ENCODE data around the gene BMP6.
"Not testable (repeated sequence)": the region's sequence is repeated elsewhere in the genome, so short reads cannot be mapped to it uniquely, and the experiment has no call there.

Gene BMP6

DNA sequence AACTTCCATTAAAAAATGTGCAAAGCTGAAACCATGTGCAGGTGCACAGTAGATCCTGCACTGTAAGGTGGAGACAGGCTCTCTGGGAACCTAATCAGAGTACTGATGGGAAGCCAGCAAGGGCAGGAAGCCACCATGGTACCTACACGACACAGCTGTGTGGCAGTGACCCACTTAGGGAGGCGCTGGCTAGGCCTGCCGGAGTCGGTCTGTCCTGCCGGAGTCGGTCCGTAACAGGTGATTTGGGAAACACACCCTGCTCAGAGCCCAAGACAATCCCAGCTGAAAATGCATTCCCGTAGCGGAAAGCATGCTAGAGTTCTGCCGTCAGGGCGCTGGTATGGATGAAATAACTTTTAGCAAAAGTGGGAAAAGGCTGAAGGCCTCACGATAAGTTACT, 167.4 kb downstream of the BMP6 start:
- no peak for DNase-seq
- intact Hi-C loops (cut with DNase I), result no loop called here

DNA sequence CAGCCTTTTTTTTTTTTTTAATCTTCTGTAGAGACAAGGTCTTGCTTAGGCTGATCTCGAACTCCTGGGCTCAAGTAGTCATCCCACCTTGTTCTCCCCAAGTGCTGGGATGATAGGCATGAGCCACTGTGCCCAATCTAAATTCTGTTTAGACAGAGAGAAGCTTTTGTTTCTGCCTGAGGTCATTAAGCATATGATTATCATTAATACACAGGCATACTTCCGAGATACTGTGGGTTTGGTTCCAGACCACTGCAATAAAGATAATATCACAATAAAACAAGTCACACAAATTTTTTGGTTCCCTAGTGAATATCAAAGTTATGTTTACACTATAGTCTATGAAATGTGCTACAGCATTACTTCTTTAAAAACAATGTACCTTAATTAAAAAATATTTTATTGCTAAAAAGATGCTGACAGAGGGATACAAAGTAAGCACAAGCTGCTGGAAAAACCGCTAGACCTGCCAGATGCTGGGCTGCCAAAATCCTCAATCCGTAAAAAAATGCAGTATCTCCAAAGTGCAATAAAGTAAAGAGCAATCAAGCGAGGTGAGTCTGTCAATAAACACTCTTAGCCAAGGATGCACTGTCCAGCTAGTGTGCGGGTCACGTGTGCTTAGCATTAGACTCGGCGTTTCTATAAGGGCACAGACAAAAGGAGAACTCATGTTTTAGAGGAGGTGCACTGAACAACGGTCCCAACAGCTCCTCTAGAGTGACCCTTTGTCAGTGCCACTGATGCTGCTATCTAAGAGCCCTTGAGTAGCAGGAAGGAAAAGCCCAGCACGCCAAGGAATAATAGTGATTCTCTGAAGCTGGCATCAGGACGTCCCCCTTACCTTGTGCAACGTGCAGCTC, 168.6 kb downstream of the BMP6 start:
- intact Hi-C loops (cut with DNase I), result no loop called here
- no peak for DNase-seq

GRCh38 chr6:7895125-7895423, 169.2 kb downstream of the BMP6 start:
- intact Hi-C loops (cut with DNase I), result no loop called here
- DNase-seq, result no peak

DNA sequence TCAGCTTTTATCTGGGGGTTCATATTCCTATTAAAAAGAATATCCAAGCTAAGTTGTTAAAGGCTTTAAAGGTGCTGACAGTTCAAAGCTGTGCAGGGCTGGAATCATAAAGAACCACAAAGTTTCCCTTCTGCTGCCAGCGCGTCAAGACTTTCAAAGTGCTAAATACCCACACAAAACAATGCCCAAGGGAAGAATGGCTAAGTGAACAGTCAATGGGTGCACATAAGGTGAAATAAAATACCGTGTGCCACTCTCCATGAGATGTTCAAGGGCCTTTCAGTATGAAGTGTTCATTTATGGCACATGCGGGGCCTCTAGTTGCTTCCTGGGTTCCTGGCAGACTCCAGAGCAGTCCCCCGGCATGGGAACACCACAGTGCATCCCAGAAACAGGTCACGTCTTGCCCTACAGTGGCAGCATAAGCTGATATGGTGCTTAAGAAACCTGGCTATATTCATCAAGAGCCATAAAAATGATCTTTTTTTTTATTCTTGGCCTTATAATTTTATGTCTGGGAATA, 170.6 kb downstream of the BMP6 start:
- DNase-seq, result no peak
- intact Hi-C loops (cut with DNase I), result no loop called here

DNA sequence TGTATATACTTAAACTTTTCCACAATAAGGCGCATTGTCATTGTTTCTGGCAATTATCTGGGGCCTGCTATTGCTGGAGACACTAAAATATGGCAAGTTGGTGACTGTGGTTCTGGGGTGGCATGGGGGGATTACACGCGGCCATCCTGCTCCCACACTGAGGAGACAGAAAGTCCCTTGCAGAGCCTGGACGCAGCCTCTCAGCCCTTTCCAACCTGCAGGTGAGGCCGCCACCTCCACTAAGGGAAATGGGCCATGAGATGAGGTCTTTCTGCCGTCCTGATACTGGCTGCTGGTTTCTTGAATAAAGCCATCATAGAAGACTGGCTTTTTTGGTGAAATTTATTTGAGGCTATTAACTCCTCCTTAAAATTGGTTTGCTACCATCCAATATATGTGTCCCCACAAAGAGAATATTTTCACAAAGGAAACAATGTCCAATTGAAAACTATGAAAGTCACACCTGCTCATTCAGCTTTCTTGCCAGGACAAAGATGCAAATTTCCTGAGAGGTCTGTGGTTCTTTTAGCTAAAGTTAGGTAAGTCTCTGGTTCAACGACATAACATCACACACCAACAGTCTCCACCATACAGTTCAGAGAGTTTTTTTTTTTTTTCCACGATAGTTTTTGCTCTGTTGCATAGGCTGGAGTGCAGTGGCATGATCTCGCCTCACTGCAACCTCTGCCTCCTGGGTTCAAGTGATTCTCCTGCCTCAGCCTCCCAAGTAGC, 171.7 kb downstream of the BMP6 start:
- intact Hi-C loops (cut with DNase I), result no loop called here
- DNase-seq, result no peak

DNA sequence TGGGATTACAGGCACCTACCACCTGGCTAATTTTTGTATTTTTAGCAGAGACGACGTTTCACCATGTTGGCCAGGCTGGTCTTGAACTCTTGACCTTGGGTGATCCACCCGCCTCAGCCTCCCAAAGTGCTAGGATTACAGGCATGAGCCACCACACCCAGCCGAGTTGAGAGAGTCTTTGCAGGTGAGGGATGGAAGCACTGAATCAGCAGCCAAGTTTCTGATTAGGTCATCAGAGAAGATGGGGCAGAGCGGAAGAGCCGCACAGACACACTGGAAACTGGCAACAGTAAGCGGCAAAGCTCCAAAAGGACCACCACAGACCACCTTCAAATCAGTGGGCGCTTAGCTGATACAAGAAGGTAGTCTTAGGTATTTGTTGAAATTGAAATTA, 172.3 kb downstream of the BMP6 start:
- DNase-seq; intact Hi-C loops (cut with DNase I): not testable (repeated sequence)

DNA sequence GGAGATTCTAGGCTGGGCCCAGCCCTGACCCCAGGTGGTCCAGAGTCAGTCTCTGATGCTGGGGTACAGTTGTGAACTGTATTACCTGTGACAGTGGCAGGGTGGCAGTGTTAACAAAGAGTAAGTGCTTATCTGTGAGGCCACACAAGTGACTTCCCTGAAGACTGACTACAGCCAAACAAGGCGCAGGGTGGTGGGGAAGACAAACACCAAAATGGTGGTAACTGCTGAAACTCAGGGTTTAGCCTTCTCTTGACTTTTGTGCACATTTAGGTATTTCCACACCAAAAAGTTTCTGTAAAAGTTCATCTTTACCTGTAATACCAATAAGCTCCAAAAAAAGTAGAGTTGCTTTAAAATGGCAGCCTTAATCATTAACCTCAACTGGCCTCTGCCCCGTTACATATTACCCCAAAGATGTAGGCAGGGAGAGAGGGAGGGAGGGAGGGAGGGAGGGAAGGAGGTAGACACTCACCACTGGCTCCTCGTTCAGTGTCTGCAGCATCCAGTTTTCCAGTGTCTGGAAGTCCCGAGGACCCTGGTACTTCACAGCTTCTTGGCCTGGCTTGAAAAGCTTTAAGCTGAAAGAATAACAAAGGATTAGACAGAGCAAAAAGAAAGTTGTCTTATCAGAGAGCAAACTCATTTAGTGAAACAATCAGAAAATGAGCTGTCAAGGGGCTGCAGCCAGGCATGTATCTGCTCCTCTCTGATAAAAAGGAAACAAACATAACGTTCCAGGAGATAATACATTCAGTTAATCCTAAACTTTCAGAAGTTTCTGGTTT, 173.4 kb downstream of the BMP6 start:
- intact Hi-C loops (cut with DNase I), result no loop called here
- peak in 27 of 42 donors; percentile 13 to 70 (median 35) for DNase-seq

DNA sequence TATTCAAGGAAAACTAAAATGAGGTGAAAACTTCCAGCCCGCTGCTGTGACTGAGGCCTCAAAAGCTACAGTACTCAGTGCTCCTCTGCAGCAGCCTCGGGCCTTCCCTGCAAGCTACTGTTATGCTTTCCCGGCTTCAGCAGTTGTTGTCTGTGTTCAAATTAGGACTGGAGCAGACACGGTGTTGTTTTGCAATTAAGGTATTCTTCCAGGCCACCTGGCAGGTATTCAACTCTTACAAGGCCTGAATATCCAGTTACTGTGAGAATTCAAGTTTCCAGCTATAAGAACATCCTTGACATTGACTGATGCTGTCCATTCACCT, 174.0 kb downstream of the BMP6 start:
- intact Hi-C loops (cut with DNase I), result no loop called here

GRCh38 chr6:7900621-7901020, 174.7 kb downstream of the BMP6 start:
- intact Hi-C loops (cut with DNase I), result no loop called here

More for the DNA sequence above, 174.0 kb downstream of the BMP6 start:
- DNase-seq, result no peak

DNA sequence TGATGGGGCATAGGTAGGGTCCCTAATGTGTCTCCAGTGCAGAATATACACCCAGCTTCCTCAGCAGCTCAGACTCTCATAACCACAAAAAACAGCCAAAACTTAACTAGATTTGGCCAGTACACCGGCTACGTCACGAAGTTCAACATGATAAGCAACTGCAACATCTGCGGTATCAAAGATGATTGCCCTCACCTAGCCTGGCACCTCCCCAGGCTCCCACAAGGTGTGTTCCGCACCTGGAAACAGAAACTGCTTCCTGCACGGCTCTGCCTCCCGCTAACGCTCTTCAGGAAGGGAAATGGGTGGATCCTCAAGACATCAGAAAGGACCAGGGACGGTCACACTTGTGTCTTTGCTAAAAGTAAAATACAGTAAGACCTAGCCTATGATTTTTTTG, 175.2 kb downstream of the BMP6 start:
- intact Hi-C loops (cut with DNase I), result no loop called here
- no peak for DNase-seq

More at GRCh38 chr6:7900621-7901020, 174.7 kb downstream of the BMP6 start:
- DNase-seq, result no peak

DNA sequence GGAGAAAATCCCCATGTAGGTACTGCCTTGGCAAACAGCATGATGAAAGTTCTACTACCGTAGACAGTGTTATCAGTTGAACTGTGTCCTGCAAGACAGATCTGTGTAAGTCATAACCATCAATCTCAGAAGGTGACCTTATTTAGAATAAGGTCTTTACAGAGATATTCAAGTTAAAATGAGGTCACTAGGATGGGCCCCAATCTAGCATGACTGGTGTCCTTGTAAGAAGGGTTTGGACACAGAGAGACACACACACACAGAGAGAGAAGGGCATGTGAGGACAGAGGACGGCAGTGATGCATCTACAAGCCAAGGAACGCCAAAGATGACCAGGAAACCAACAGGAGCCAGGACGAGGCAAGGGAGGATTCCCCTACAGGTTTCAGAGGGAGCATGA, 175.9 kb downstream of the BMP6 start:
- intact Hi-C loops (cut with DNase I), result no loop called here
- no peak for DNase-seq

- DNase-seq, result no peak
- intact Hi-C loops (cut with DNase I), result no loop called here
These were observed 176.3 kb downstream of the BMP6 start for GRCh38 chr6:7902221-7902620.

- no peak for DNase-seq
- intact Hi-C loops (cut with DNase I), result no loop called here
These were observed 177.0 kb downstream of the BMP6 start for GRCh38 chr6:7902867-7903266.

- intact Hi-C loops (cut with DNase I), result no loop called here
- DNase-seq, result no peak
These were observed 177.8 kb downstream of the BMP6 start for GRCh38 chr6:7903673-7904072.

GRCh38 chr6:7904654-7905319, 178.9 kb downstream of the BMP6 start:
- no peak for DNase-seq
- intact Hi-C loops (cut with DNase I), result no loop called here

DNA sequence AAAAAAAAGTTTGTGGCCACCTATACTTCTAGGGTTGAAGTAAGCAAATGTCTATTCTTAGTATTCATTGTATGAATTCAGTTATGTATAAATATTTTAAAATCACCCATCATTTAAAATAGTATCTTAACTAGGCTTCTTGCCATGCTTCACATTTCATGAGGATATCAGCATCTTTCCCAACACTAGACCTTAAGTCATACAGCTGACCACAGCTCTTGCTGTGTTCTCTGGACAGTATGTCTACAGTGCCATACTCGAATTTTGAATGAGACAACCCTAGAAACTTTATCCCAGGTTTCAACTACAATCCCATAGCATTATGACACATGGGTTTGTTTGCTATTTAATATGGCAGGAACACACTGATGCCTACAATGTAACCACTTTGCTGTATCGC, 179.5 kb downstream of the BMP6 start:
- DNase-seq, result no peak
- intact Hi-C loops (cut with DNase I), result no loop called here

GRCh38 chr6:7906741-7907140, 180.8 kb downstream of the BMP6 start:
- DNase-seq, result peak in 1 of 42 donors; percentile 31
- intact Hi-C loops (cut with DNase I), result no loop called here

DNA sequence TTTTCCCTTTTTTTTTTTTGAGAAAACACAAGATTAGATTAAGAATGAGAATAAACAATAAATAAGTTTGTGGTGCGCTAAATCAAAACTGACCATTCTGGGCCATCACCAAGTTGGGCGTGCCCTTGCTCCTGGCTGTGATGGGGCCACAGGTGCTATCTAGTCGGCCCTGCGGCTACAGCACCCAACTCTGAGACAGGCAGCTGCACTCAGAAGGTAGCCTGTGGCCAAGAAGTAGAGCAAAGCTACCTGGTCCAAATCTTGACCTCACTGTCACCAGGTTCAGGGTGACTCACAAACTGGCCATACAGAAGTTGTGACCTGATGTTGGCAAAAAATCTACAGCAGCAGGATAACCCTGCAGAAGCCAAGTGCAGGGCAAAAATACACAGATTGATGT, 181.3 kb downstream of the BMP6 start:
- intact Hi-C loops (cut with DNase I), result no loop called here

More for the DNA sequence above, 181.3 kb downstream of the BMP6 start:
- peak in 1 of 42 donors; percentile 34 for DNase-seq
